Measurements from ENCODE around the gene BCL2L1. TPM values are rescaled to one million over a fixed set of nuclear protein-coding genes. Genes with fewer than 3 reads are reported as not detected.

Gene BCL2L1
- total RNA-seq, 2 donors from 2014 or later, result 86.7 to 134 TPM

DNA sequence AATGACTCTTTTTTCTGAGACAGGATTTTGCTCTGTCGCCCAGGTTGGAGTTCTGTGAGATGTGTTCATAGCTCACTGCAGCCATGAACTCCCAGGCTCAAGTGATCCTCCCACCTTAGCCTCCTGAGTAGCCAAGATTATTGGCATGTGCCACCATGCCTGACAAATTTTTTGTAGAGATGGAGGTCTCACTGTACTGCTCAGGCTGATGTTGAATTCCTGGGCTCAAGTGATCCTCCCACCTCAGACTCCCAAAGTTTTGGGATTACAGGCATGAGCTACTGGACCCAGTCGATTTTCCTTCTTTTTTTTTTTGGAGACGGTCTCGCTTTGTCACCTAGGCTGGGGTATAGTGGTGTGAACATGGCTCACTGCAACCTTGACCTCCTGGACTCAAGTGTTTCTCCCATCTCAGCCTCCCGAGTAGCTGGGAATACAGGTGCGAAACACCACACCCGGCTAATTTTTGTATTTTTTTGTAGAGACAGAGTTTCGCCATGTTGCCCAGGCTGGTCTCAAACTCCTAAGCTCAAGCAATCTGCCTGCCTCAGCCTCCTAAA, 24.3 kb downstream of the BCL2L1 start:
- H3K36me3 Mint-ChIP-seq (ENCODE audit: low read depth), result peaks cover 96% of the 10 kb centered on the region
- peak overlapping the region; percentile 82 for H3K27ac Mint-ChIP-seq
- peaks cover 64% of the 10 kb centered on the region for H3K4me1 Mint-ChIP-seq
- no peaks in the 10 kb centered on the region for H3K27me3 Mint-ChIP-seq
- peak overlapping the region; percentile 78 for H3K4me3 Mint-ChIP-seq
- ATAC-seq (replicated peaks), result no peak
- H3K9me3 Mint-ChIP-seq, result no peaks in the 10 kb centered on the region

DNA sequence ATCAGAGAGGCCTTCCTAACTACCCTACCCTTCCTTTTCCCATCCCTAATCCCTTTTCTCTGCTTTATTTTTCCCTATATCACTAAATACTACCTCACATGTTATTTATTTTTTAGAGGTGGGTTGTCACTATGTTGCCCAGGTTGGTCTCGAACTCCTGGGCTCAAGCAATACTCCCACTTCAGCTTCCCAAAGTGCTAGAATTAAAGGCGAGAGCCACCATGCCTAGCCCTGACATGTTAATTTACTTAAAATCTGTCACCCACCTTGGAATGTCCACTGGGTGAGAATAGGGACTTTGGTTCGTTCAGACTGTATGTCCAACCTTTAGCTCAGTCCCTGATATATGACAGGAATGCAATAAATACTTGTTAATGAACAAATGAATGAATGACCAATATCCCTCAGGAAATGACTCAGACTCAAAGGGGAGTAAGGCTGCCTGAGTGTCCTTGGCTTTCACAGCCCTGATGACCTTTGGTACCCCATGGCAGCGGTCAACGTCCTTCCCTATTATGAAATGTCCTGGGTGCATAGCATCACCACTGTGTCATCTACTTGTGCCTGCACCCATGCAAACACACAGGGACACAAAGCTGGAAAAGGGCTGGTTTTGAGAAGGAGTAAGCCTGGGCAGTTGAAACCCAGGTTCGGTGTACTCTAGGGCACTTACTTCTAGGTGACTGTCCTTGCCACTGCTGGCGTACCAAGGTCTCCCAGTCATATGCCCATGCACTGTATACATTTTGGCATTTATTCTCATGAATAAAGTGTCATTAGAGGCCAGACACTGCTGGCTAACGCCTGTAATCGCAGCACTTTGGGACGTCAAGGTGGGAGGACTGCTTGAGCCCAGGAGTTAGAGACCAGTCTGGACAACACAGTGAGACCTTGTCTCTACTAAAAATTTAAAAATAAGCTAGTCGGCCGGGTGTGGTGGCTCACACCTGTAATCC, 26.5 kb downstream of the BCL2L1 start:
- peaks cover 62% of the 10 kb centered on the region for H3K4me1 Mint-ChIP-seq
- ATAC-seq (replicated peaks), result no peak
- peak overlapping the region; percentile 88 for H3K27ac Mint-ChIP-seq
- peaks cover 100% of the 10 kb centered on the region for H3K36me3 Mint-ChIP-seq (ENCODE audit: low read depth)
- H3K9me3 Mint-ChIP-seq, result no peaks in the 10 kb centered on the region
- H3K4me3 Mint-ChIP-seq, result peak overlapping the region; percentile 35
- H3K27me3 Mint-ChIP-seq, result no peaks in the 10 kb centered on the region

- ATAC-seq (replicated peaks), result no peak
- no peaks in the 10 kb centered on the region for H3K9me3 Mint-ChIP-seq
- H3K27me3 Mint-ChIP-seq, result no peaks in the 10 kb centered on the region
- H3K27ac Mint-ChIP-seq, result peak overlapping the region; percentile 88
- H3K4me3 Mint-ChIP-seq, result peak overlapping the region; percentile 1
- peaks cover 100% of the 10 kb centered on the region for H3K36me3 Mint-ChIP-seq (ENCODE audit: low read depth)
- H3K4me1 Mint-ChIP-seq, result peaks cover 58% of the 10 kb centered on the region
Measured at GRCh38 chr20:31694842-31695593, 27.6 kb downstream of the BCL2L1 start.

DNA sequence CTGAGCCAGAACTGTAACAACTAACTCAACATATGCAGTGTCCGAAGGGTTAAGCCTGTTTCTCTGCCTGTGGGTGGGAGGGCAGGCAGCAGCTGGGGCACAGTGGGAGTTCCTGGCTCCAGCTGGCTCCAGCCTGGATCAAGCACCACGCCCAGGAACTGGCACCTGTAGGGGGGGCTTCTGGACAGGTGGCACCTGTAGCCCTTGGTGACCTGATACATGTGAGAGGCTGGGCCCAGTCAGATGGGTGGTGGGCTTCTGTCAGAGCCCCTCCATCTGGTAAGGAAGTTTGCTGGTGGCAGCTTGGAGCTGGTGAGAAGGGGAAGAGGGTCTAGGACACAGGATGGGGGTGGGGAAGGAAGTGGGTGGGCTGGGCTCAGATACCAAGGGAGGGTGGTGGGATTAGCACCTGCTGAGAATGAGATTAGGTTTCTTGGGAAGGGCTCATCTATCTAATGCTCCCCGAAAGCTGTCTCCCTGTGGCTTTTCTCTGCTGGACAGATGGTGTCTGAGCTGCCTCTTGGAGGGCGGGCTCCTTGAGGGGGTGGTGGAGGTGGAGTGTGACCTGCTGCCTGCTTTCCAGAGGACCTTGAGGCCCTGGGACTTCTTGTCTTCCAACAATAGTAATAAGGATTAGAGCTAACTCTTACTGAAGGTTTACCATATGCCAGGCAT, 28.5 kb downstream of the BCL2L1 start:
- peaks cover 49% of the 10 kb centered on the region for H3K4me1 Mint-ChIP-seq
- H3K36me3 Mint-ChIP-seq (ENCODE audit: low read depth), result peaks cover 100% of the 10 kb centered on the region
- no peaks in the 10 kb centered on the region for H3K27me3 Mint-ChIP-seq
- no peaks in the 10 kb centered on the region for H3K9me3 Mint-ChIP-seq
- no peak for ATAC-seq (replicated peaks)
- peak overlapping the region; percentile 88 for H3K27ac Mint-ChIP-seq
- H3K4me3 Mint-ChIP-seq, result peak overlapping the region; percentile 1

DNA sequence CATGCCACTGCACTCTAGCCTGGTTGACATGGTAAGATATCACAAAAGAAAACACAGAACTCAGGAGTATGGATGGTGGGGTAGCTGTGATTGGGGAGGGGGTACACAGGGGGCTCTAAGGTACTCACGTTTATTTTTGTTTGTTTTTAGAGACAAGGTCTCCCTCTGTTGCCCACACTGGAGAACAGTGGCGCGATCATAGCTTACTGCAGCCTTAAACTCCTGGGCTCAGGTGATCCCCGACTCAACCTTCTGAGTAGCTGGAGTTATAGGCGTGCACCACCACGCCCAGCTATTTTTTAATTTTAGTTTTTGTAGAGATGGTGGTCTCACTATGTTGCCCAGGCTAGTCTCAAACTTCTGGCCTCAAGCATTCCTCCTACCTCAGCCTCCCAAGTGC, 29.3 kb downstream of the BCL2L1 start:
- ATAC-seq (replicated peaks), result no peak
- H3K27ac Mint-ChIP-seq, result no peak overlapping the region
- no peak overlapping the region for H3K4me3 Mint-ChIP-seq
- peaks cover 100% of the 10 kb centered on the region for H3K36me3 Mint-ChIP-seq (ENCODE audit: low read depth)
- H3K4me1 Mint-ChIP-seq, result peaks cover 44% of the 10 kb centered on the region
- H3K27me3 Mint-ChIP-seq, result no peaks in the 10 kb centered on the region
- H3K9me3 Mint-ChIP-seq, result no peaks in the 10 kb centered on the region

GRCh38 chr20:31691646-31692275, 30.9 kb downstream of the BCL2L1 start:
- Mint-ChIP-seq H3K4me1 (peaks cover 44% of the 10 kb centered on the region), H3K36me3 (ENCODE audit: low read depth) (peaks cover 100% of the 10 kb centered on the region), H3K9me3 (no peaks in the 10 kb centered on the region), H3K27me3 (no peaks in the 10 kb centered on the region), H3K27ac (peak overlapping the region; percentile 58), H3K4me3 (peak overlapping the region; percentile 48)
- ATAC-seq (replicated peaks), result peak; percentile 18

GRCh38 chr20:31690124-31690666, 32.5 kb downstream of the BCL2L1 start:
- Mint-ChIP-seq H3K4me3 (no peak overlapping the region), H3K27me3 (no peaks in the 10 kb centered on the region), H3K36me3 (ENCODE audit: low read depth) (peaks cover 100% of the 10 kb centered on the region), H3K27ac (no peak overlapping the region), H3K4me1 (peaks cover 41% of the 10 kb centered on the region), H3K9me3 (no peaks in the 10 kb centered on the region)
- no peak for ATAC-seq (replicated peaks)

GRCh38 chr20:31689141-31689540, 33.5 kb downstream of the BCL2L1 start:
- no peaks in the 10 kb centered on the region for H3K9me3 Mint-ChIP-seq
- H3K27me3 Mint-ChIP-seq, result no peaks in the 10 kb centered on the region
- peaks cover 37% of the 10 kb centered on the region for H3K4me1 Mint-ChIP-seq
- ATAC-seq (replicated peaks), result no peak
- peak overlapping the region; percentile 29 for H3K4me3 Mint-ChIP-seq
- H3K27ac Mint-ChIP-seq, result peak overlapping the region; percentile 80
- H3K36me3 Mint-ChIP-seq (ENCODE audit: low read depth), result peaks cover 100% of the 10 kb centered on the region

DNA sequence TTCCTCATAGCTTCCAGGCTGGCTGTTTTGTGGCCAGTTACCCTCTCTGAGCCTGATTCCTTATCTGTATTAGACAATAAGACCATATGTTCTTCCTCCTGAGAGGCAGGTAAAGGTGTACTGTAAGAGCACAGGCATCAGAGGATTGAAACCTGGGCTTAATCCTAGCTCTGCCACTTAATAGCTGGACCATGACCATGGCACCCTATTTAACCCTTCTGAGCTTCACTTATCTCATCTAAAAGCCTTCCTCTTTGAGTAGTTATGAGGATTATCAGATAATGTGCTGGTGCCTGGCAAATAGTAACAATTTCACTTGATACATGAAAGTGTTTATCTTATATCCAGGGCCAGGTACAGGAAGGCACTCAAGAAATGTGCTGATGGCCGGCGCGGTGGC, 34.9 kb downstream of the BCL2L1 start:
- Mint-ChIP-seq H3K27ac (peak overlapping the region; percentile 80), H3K27me3 (no peaks in the 10 kb centered on the region), H3K4me1 (peaks cover 43% of the 10 kb centered on the region), H3K4me3 (no peak overlapping the region), H3K9me3 (no peaks in the 10 kb centered on the region), H3K36me3 (ENCODE audit: low read depth) (peaks cover 100% of the 10 kb centered on the region)
- no peak for ATAC-seq (replicated peaks)

GRCh38 chr20:31685853-31686643, 36.6 kb downstream of the BCL2L1 start:
- Mint-ChIP-seq H3K36me3 (ENCODE audit: low read depth) (peaks cover 100% of the 10 kb centered on the region), H3K27me3 (no peaks in the 10 kb centered on the region), H3K27ac (peak overlapping the region; percentile 82), H3K4me1 (peaks cover 48% of the 10 kb centered on the region), H3K9me3 (no peaks in the 10 kb centered on the region), H3K4me3 (peak overlapping the region; percentile 27)
- ATAC-seq (replicated peaks), result no peak

DNA sequence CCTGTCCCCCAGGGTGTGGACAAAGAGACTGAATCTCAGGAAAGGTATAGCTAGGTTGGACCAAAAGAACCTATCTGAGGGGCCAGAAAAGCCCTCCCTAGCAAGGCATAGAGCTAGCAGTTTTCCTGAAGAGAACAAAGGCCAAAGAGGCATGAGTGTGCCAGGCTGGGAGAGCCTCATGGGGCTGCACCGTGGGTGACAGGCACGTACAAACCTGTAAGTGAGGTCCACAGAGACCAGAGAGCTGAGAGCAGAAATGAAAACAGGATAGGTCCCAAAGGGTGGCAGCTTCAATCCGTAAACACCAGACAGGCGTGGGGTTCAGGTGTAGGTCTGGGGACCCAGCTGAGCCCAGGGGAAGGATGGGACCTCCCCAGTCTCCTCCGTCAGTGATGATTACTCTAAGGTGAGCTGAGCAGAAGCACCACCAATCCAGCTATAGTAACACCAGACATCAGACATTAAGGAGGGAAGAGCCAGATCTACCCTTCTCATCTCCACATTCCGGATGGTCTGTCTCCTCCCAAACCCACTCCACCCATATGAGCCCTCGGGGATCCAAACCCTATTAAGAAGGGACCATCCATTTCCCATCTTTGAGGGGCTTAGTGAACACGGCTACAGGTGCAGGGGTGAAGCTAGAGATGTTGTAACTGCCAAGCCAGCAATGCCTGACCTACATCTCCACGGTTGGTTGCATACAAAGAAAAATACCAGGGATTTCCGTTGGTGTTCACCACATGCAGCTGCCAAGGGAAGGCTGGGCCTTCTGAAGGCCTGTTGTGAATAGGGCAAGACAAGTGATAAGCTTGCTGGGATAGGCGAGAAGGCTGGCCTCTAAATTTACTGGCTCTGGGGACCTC, 38.3 kb downstream of the BCL2L1 start:
- H3K36me3 Mint-ChIP-seq (ENCODE audit: low read depth), result peaks cover 100% of the 10 kb centered on the region
- no peaks in the 10 kb centered on the region for H3K9me3 Mint-ChIP-seq
- peak overlapping the region; percentile 27 for H3K4me3 Mint-ChIP-seq
- H3K27me3 Mint-ChIP-seq, result no peaks in the 10 kb centered on the region
- ATAC-seq (replicated peaks), result peak; percentile 60
- H3K4me1 Mint-ChIP-seq, result peaks cover 56% of the 10 kb centered on the region
- peak overlapping the region; percentile 82 for H3K27ac Mint-ChIP-seq

GRCh38 chr20:31682927-31683326, 39.7 kb downstream of the BCL2L1 start:
- Mint-ChIP-seq H3K27ac (peak overlapping the region; percentile 88), H3K27me3 (no peaks in the 10 kb centered on the region), H3K9me3 (no peaks in the 10 kb centered on the region), H3K4me3 (peak overlapping the region; percentile 27), H3K36me3 (ENCODE audit: low read depth) (peaks cover 100% of the 10 kb centered on the region), H3K4me1 (peaks cover 70% of the 10 kb centered on the region)
- ATAC-seq (replicated peaks), result no peak

Data from activated T-helper 17 cell treated with anti-CD3 and anti-CD28 coated beads, Interleukin-2, amount 50 U/mL, for 72 hours (primary cell).